Naive thymus-derived CD4-positive, alpha-beta T cell (primary cell): ENCODE measurements around the gene CTH. TPM values are rescaled to one million over a fixed set of nuclear protein-coding genes. Genes with fewer than 3 reads are reported as not detected.
"Not testable (repeated sequence)": the region's sequence is repeated elsewhere in the genome, so short reads cannot be mapped to it uniquely, and the experiment has no call there.

Experiments
- ATAC-seq: fragments of 150-1000 bp; cut with Tn5 transposase; 2 replicates; pipeline ENCODE4 v1.10.0; 2021; ENCODE audit warnings: mild to moderate bottlenecking, moderate library complexity
- CTCF ChIA-PET: fragments of 350-600 bp; sonication (Branson Sonifier 250); formaldehyde crosslinking; loops from one replicate; lab custom pipeline; 2021; ENCODE audit warnings: antibody characterized with exemption; lab: Charles Lee
- POLR2A ChIA-PET: fragments of 350-600 bp; sonication (Branson Sonifier 250); formaldehyde crosslinking; loops from one replicate; lab custom pipeline; 2021; ENCODE audit warnings: antibody characterized with exemption, inconsistent platforms; lab: Charles Lee
- DNase-seq, 9 donors: peaks; one replicate each; pipeline versions ENCODE4 v3.0.0 to v3.0.0-alpha.2; 2020 to 2022; ENCODE audit warnings: mixed read lengths in 1 of 9
- H3K27ac ChIP-seq: one replicate; pipeline ENCODE4 v1.7.0; 2013; ENCODE audit warnings: mild to moderate bottlenecking, low read depth, low read length, moderate library complexity
- H3K27me3 ChIP-seq, 2 donors: one replicate each; pipeline ENCODE4 v1.7.0; 2013; ENCODE audit warnings: low read length in 2 of 2, mild to moderate bottlenecking in 2 of 2, moderate library complexity in 2 of 2; ENCODE audit not compliant: control insufficient read depth in 2 of 2, insufficient read depth in 2 of 2
- H3K36me3 ChIP-seq, 3 experiments: 1 replicate in 2 of 3; 2 replicates in 1 of 3; pipeline ENCODE4 v1.7.0; 2013; ENCODE audit warnings: low read length in 3 of 3, mild to moderate bottlenecking in 3 of 3, moderate library complexity in 1 of 3; ENCODE audit not compliant: insufficient read depth in 3 of 3, control insufficient read depth in 2 of 3
- H3K4me1 ChIP-seq, 2 donors: one replicate each; pipeline ENCODE4 v1.7.0; 2013; ENCODE audit warnings: low read length in 2 of 2, mild to moderate bottlenecking in 2 of 2, moderate library complexity in 1 of 2; ENCODE audit not compliant: control insufficient read depth in 2 of 2, insufficient read depth in 2 of 2
- H3K4me3 ChIP-seq: 2 replicates; pipeline ENCODE4 v1.7.0; 2013; ENCODE audit warnings: mild to moderate bottlenecking, low read length
- H3K9me3 ChIP-seq, 3 experiments: 1 replicate in 2 of 3; 2 replicates in 1 of 3; pipeline ENCODE4 v1.7.0; 2013; ENCODE audit warnings: low read length in 3 of 3; ENCODE audit not compliant: control insufficient read depth in 2 of 3
- H3K27ac Mint-ChIP-seq, 9 donors: one replicate each; pipeline ENCODE4 v1.8.0; 2020 to 2022; ENCODE audit warnings: mixed read lengths in 9 of 9, mild to moderate bottlenecking in 8 of 9, moderate library complexity in 5 of 9, inconsistent platforms in 2 of 9
- H3K27me3 Mint-ChIP-seq, 5 donors: one replicate each; pipeline ENCODE4 v1.8.0; 2021 to 2022; ENCODE audit warnings: mixed read lengths in 5 of 5, mild to moderate bottlenecking in 1 of 5
- H3K36me3 Mint-ChIP-seq, 5 donors: one replicate each; pipeline ENCODE4 v1.8.0; 2020 to 2022; ENCODE audit warnings: mixed read lengths in 5 of 5, mild to moderate bottlenecking in 3 of 5, inconsistent platforms in 1 of 5
- H3K4me1 Mint-ChIP-seq, 7 donors: one replicate each; pipeline ENCODE4 v1.8.0; 2020 to 2022; ENCODE audit warnings: mixed read lengths in 7 of 7, mild to moderate bottlenecking in 3 of 7, inconsistent platforms in 1 of 7
- H3K4me3 Mint-ChIP-seq, 10 donors: one replicate each; pipeline ENCODE4 v1.8.0; 2020 to 2022; ENCODE audit warnings: mild to moderate bottlenecking in 10 of 10, mixed read lengths in 10 of 10, moderate library complexity in 6 of 10, inconsistent platforms in 2 of 10
- H3K9me3 Mint-ChIP-seq, 11 donors: one replicate each; pipeline ENCODE4 v1.8.0; 2020 to 2022; ENCODE audit warnings: mixed read lengths in 11 of 11, mild to moderate bottlenecking in 4 of 11, inconsistent platforms in 1 of 11, moderate library complexity in 1 of 11
- intact Hi-C, 2 donors: fragments of 100-400 bp; cut with micrococcal nuclease; formaldehyde crosslinking; loops; one replicate each; pipeline ENCODE4 v1.15.1; 2023
- polyA plus RNA-seq, 2 donors: library from polyadenylated mRNA; unstranded; fragments of 300-500 nt; fragmentation: Illumina TruSeq; gene quantifications; one replicate each; pipeline ENCODE4 v1.2.3, GENCODE V29; 2021
- total RNA-seq, 6 experiments: library from RNA in 5 of 6; stranded (reverse) in 5 of 6; gene quantifications; 1 replicate in 5 of 6; 2 replicates in 1 of 6; pipeline ENCODE4 v1.2.3 and lab custom pipeline; 2021 to 2026

CTH gene
- total and polyA plus RNA-seq, 7 experiments from 2014 or later = 2.6 to 7.1 (median 3.5) TPM

DNA sequence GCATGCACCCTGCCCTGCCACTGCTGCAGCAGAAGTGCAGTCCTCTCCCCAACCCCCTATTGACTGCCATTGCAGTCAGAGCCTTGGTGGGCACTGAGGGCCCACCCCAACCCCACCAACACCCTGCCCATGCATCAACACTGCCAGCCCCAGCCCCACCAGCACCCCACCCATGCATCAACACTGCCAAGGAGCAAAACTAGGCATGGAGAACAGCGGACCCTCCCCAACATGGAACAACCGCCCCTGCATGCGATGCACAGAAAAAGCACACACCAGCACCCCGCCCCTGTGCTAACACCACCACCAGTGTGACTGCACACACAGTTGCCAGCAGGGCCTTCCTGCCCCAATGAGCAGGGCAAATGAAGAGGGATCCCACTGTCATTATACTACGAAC, 57.1 kb downstream of the CTH start:
- no peak overlapping the region for H3K4me3 ChIP-seq
- Mint-ChIP-seq H3K27ac (no peak overlapping the region), H3K36me3 (peaks cover 0 to 4% (median 0%) of the 10 kb centered on the region in 5 donors), H3K4me1 (no peaks in the 10 kb centered on the region), H3K9me3 (peaks cover 0 to 5% (median 0%) of the 10 kb centered on the region in 11 donors), H3K27me3 (peaks cover 4 to 27% (median 9%) of the 10 kb centered on the region in 5 donors), H3K4me3 (no peak overlapping the region)
- DNase-seq = no peak
- ATAC-seq = no peak
- ChIA-PET CTCF (no interaction called here), POLR2A (no interaction called here)
- no peaks in the 10 kb centered on the region for H3K27me3 ChIP-seq
- no peaks in the 10 kb centered on the region for H3K9me3 ChIP-seq
- H3K36me3 ChIP-seq = no peaks in the 10 kb centered on the region
- H3K27ac ChIP-seq = no peak overlapping the region
- no peaks in the 10 kb centered on the region for H3K4me1 ChIP-seq
- intact Hi-C loops = no loop called here

DNA sequence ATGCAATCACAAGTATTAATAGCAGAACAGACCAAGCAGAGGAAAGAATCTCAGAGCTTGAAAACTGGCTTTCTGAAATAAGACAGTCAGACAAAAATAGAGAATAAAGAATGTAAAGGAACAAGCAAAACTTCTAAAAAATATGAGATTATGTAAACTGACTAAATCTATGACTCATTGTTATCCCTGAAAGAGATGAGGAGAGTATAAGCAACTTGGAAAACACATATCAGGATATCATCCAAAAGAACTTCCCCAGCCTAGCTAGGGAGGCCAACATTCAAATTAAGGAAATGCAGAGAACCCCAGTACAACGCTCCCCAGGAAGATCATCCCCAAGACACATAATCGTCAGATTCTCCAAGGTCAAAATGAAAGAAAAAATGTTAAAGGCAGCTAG, 58.1 kb downstream of the CTH start:
- H3K4me3 Mint-ChIP-seq, CTCF ChIA-PET, H3K4me1 Mint-ChIP-seq, H3K27ac Mint-ChIP-seq, H3K36me3 Mint-ChIP-seq, H3K27ac ChIP-seq, POLR2A ChIA-PET, DNase-seq, H3K9me3 ChIP-seq, H3K9me3 Mint-ChIP-seq, H3K27me3 ChIP-seq, H3K4me1 ChIP-seq, intact Hi-C loops, H3K36me3 ChIP-seq, H3K4me3 ChIP-seq, ATAC-seq: not testable (repeated sequence)
- peaks cover 4 to 31% (median 9%) of the 10 kb centered on the region in 5 donors for H3K27me3 Mint-ChIP-seq

DNA sequence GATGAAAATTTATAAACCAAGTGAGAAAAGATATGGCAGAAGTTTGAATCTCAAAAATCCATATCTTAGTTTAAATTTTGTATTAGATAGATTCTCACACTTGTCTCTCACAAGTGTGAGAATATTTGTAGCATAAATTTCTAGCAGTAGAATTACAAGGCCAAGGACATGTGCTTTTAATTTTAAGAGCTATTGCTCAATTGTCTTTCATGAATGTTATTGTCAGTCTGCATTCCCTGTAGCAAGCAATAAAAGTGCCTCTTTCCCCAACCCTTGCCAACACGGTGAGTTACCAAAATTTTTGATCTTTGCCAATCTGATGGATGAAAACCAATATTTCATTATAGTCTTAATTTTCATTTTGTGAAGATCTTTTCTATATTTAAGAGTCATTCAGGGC, 64.0 kb downstream of the CTH start:
- Histone ChIP-seq H3K27ac (no peak overlapping the region), H3K36me3 (no peaks in the 10 kb centered on the region), H3K4me1 (no peaks in the 10 kb centered on the region), H3K27me3 (no peaks in the 10 kb centered on the region), H3K9me3 (no peaks in the 10 kb centered on the region), H3K4me3 (no peak overlapping the region)
- ATAC-seq = no peak
- POLR2A ChIA-PET = no interaction called here
- H3K4me1 Mint-ChIP-seq = no peaks in the 10 kb centered on the region
- intact Hi-C loops = no loop called here
- CTCF ChIA-PET = no interaction called here
- H3K27me3 Mint-ChIP-seq = peaks cover 0 to 20% (median 0%) of the 10 kb centered on the region in 5 donors
- peaks cover 0 to 3% (median 0%) of the 10 kb centered on the region in 11 donors for H3K9me3 Mint-ChIP-seq
- DNase-seq = no peak
- H3K36me3 Mint-ChIP-seq = no peaks in the 10 kb centered on the region
- no peak overlapping the region for H3K27ac Mint-ChIP-seq
- H3K4me3 Mint-ChIP-seq = no peak overlapping the region

DNA sequence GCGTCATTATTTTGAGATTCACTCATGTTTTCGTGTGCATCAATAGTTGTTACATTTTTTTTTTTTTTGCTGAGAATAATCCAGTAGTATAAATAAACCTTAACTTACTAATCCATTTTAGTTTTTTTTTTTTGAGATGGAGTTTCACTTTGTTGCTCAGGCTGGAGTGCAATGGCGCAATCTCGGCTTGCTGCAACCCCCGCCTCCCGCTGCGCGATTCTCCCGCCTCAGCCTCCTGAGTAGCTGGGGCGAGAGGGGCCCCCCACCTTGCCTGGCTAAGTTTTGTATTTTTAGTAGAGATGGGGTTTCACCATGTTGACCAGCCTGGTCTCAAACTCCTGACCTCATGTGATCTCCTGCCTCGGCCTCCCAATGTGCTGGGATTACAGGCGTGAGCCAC, 66.0 kb downstream of the CTH start:
- ATAC-seq = no peak
- Histone ChIP-seq H3K27ac (no peak overlapping the region), H3K4me3 (no peak overlapping the region), H3K4me1 (no peaks in the 10 kb centered on the region), H3K36me3 (no peaks in the 10 kb centered on the region), H3K9me3 (no peaks in the 10 kb centered on the region), H3K27me3 (no peaks in the 10 kb centered on the region)
- Mint-ChIP-seq H3K4me1 (no peaks in the 10 kb centered on the region), H3K36me3 (no peaks in the 10 kb centered on the region), H3K27ac (no peak overlapping the region), H3K27me3 (peaks cover 0 to 11% (median 0%) of the 10 kb centered on the region in 5 donors), H3K4me3 (no peak overlapping the region), H3K9me3 (peaks cover 0 to 3% (median 0%) of the 10 kb centered on the region in 11 donors)
- intact Hi-C loops = no loop called here
- ChIA-PET POLR2A (no interaction called here), CTCF (no interaction called here)
- no peak for DNase-seq

DNA sequence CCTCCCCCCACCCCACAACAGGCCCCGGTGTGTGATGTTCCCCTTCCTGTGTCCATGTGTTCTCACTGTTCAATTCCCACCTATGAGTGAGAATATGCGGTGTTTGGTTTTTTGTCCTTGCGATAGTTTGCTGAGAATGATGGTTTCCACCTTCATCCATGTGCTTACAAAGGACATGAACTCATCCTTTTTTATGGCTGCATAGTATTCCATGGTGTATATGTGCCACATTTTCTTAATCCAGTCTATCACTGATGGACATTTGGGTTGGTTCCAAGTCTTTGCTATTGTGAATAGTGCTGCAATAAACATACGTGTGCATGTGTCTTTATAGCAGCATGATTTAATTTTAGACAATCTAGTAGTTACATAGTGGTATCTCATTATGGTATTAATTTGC, 66.8 kb downstream of the CTH start:
- CTCF ChIA-PET, H3K4me3 Mint-ChIP-seq, H3K27me3 Mint-ChIP-seq: not testable (repeated sequence)

DNA sequence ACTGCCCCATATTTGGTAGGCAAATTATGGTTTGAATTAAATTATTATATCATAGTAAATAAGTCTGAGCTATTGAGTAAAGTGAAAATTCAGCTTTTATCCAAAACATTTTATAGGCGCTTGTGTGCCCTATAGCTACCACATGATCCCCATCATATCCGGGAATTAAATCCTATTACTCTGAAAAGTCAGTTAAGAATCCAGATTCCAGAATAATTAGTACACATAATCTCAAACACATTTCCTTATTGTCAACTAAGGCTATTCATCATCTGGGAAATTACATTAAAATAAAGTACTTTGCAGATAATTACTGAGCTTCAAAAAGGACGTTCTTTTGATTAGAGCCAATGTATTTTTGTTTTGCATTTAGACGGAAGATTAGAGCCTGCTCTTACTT, 72.3 kb downstream of the CTH start:
- no peak for ATAC-seq

More for the DNA sequence above, 66.8 kb downstream of the CTH start:
- H3K36me3 Mint-ChIP-seq, H3K4me1 ChIP-seq, POLR2A ChIA-PET, intact Hi-C loops, H3K4me1 Mint-ChIP-seq, H3K4me3 ChIP-seq, DNase-seq, H3K27me3 ChIP-seq, H3K27ac ChIP-seq, H3K9me3 ChIP-seq, H3K27ac Mint-ChIP-seq, ATAC-seq, H3K9me3 Mint-ChIP-seq, H3K36me3 ChIP-seq: not testable (repeated sequence)

DNA sequence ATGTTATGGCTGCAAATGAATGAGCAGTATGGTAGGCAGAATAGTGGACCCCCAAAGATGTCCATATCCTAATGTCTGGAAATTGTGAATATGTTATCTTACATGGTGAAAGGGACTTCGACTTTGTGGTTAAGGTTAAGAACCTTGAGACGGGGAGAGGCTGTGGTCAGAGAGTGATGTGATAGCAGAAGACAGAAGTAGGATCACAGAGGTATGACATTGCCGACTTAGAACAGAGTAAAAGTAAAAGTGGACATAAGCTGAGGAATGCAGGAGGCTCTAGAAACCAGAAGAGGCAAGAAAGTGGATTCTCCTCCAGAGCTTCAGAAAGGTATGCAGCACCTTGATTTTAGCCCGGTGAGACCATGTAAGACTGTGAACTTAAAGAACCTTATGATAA, 74.6 kb downstream of the CTH start:
- no peaks in the 10 kb centered on the region for H3K4me1 ChIP-seq
- CTCF ChIA-PET = no interaction called here
- H3K27me3 Mint-ChIP-seq = peaks cover 0 to 13% (median 5%) of the 10 kb centered on the region in 5 donors
- H3K27ac ChIP-seq = no peak overlapping the region
- H3K4me1 Mint-ChIP-seq = peaks cover 0 to 3% (median 0%) of the 10 kb centered on the region in 7 donors
- POLR2A ChIA-PET = no interaction called here
- no peaks in the 10 kb centered on the region for H3K36me3 ChIP-seq
- intact Hi-C loops = loop anchor here in 1 of 2 donors (10.0 kb wide), 1 partner anchor 241 kb away; no protein-coding TSS in a partner anchor
- peaks cover 0 to 10% (median 0%) of the 10 kb centered on the region in 11 donors for H3K9me3 Mint-ChIP-seq
- no peak overlapping the region for H3K4me3 ChIP-seq
- no peaks in the 10 kb centered on the region for H3K36me3 Mint-ChIP-seq
- no peaks in the 10 kb centered on the region for H3K9me3 ChIP-seq
- H3K27me3 ChIP-seq = no peaks in the 10 kb centered on the region
- DNase-seq = no peak
- ATAC-seq = no peak
- no peak overlapping the region for H3K27ac Mint-ChIP-seq
- no peak overlapping the region for H3K4me3 Mint-ChIP-seq

More for the DNA sequence above, 72.3 kb downstream of the CTH start:
- H3K27me3 Mint-ChIP-seq = peaks cover 0 to 3% (median 3%) of the 10 kb centered on the region in 5 donors
- CTCF ChIA-PET = no interaction called here
- no peaks in the 10 kb centered on the region for H3K27me3 ChIP-seq
- DNase-seq = no peak
- H3K36me3 Mint-ChIP-seq = no peaks in the 10 kb centered on the region
- intact Hi-C loops = loop anchor here in 1 of 2 donors (10.0 kb wide), 1 partner anchor 239 kb away; no protein-coding TSS in a partner anchor
- H3K27ac ChIP-seq = no peak overlapping the region
- no peak overlapping the region for H3K27ac Mint-ChIP-seq
- H3K36me3 ChIP-seq = no peaks in the 10 kb centered on the region
- H3K4me1 ChIP-seq = no peaks in the 10 kb centered on the region
- H3K9me3 ChIP-seq = no peaks in the 10 kb centered on the region
- POLR2A ChIA-PET = no interaction called here
- peaks cover 0 to 3% (median 0%) of the 10 kb centered on the region in 7 donors for H3K4me1 Mint-ChIP-seq
- no peak overlapping the region for H3K4me3 Mint-ChIP-seq
- no peaks in the 10 kb centered on the region for H3K9me3 Mint-ChIP-seq
- H3K4me3 ChIP-seq = no peak overlapping the region
